Measurements from ENCODE around the gene REV3L. TPM values are rescaled to one million over a fixed set of nuclear protein-coding genes. Genes with fewer than 3 reads are reported as not detected.
A peak's percentile ranks its signal among the peaks of the same experiment; 100 is the strongest.
"Not testable (repeated sequence)": the region's sequence is repeated elsewhere in the genome, so short reads cannot be mapped to it uniquely, and the experiment has no call there.

REV3L gene
- total RNA-seq, 4 donors from 2014 or later = 38.9 to 50.4 (median 45.3) TPM

- Histone ChIP-seq H3K4me3 (no peak overlapping the region), H3K27me3 (no peaks in the 10 kb centered on the region), H3K4me1 (no peaks in the 10 kb centered on the region), H3K36me3 (no peaks in the 10 kb centered on the region), H3K27ac (replicated peaks in 1 of 4) (no peak overlapping the region), H3K9me3 (no peaks in the 10 kb centered on the region)
- no peak for DNase-seq (ENCODE audit: extremely low spot score)
- WGBS = 89% methylated on average over 2 of the region's 2 CpGs
- intact Hi-C loops (cut with DNase I) = no loop called here
- TF ChIP-seq EP300 (IDR thresholded peaks at IDR 0.05) (no peak), POLR2AphosphoS5 (IDR thresholded peaks at IDR 0.05) (no peak), CTCF (IDR thresholded peaks at IDR 0.05) (no peak), POLR2A (IDR thresholded peaks at IDR 0.05; ENCODE audit: low read depth) (no peak)
These were observed 32.2 kb upstream of the REV3L start for GRCh38 chr6:111515259-111515658.

GRCh38 chr6:111514531-111514930, 31.5 kb upstream of the REV3L start:
- H3K27me3 ChIP-seq; H3K36me3 ChIP-seq; H3K9me3 ChIP-seq; H3K4me3 ChIP-seq; intact Hi-C loops (cut with DNase I); H3K27ac ChIP-seq (replicated peaks in 1 of 4); DNase-seq (ENCODE audit: extremely low spot score); H3K4me1 ChIP-seq: not testable (repeated sequence)
- 98% methylated on average over 6 of the region's 6 CpGs for WGBS

- DNase-seq (ENCODE audit: extremely low spot score); H3K27ac ChIP-seq (replicated peaks in 1 of 4); H3K27me3 ChIP-seq; H3K4me3 ChIP-seq; intact Hi-C loops (cut with DNase I); H3K36me3 ChIP-seq; H3K9me3 ChIP-seq: not testable (repeated sequence)
- peaks cover 0 to 15% (median 8%) of the 10 kb centered on the region in 4 donors for H3K4me1 ChIP-seq
- WGBS = 60% methylated on average over 1 of the region's 5 CpGs
These were observed 24.2 kb upstream of the REV3L start for GRCh38 chr6:111507219-111507618.

GRCh38 chr6:111505498-111505897, 22.5 kb upstream of the REV3L start:
- peaks cover 0 to 15% (median 8%) of the 10 kb centered on the region in 4 donors for H3K4me1 ChIP-seq
- H3K9me3 ChIP-seq; H3K36me3 ChIP-seq; intact Hi-C loops (cut with DNase I); H3K27me3 ChIP-seq; H3K4me3 ChIP-seq; H3K27ac ChIP-seq (replicated peaks in 1 of 4); DNase-seq (ENCODE audit: extremely low spot score): not testable (repeated sequence)
- WGBS = 87% methylated on average over 1 of the region's 1 CpG

- peaks cover 0 to 15% (median 8%) of the 10 kb centered on the region in 4 donors for H3K4me1 ChIP-seq
- no peak for DNase-seq (ENCODE audit: extremely low spot score)
- H3K9me3 ChIP-seq = peaks cover 0 to 4% (median 0%) of the 10 kb centered on the region in 4 donors
- intact Hi-C loops (cut with DNase I) = no loop called here
- 16% methylated on average over 2 of the region's 2 CpGs for WGBS
- no peak for TF ChIP-seq CTCF (IDR thresholded peaks at IDR 0.05)
- no peak for TF ChIP-seq EP300 (IDR thresholded peaks at IDR 0.05)
- no peak for TF ChIP-seq POLR2A (IDR thresholded peaks at IDR 0.05; ENCODE audit: low read depth)
- no peak for TF ChIP-seq POLR2AphosphoS5 (IDR thresholded peaks at IDR 0.05)
- no peak overlapping the region for H3K4me3 ChIP-seq
- H3K27me3 ChIP-seq = no peaks in the 10 kb centered on the region
- peak overlapping the region in 3 of 4 donors; percentile 15 to 42 (median 17) for H3K27ac ChIP-seq (replicated peaks in 1 of 4)
- H3K36me3 ChIP-seq = peaks cover 0 to 8% (median 2%) of the 10 kb centered on the region in 4 donors
These were observed 20.6 kb upstream of the REV3L start for GRCh38 chr6:111503660-111504059.

GRCh38 chr6:111503194-111503593, 20.2 kb upstream of the REV3L start:
- no peak for DNase-seq (ENCODE audit: extremely low spot score)
- intact Hi-C loops (cut with DNase I) = no loop called here
- Histone ChIP-seq H3K36me3 (peaks cover 0 to 8% (median 2%) of the 10 kb centered on the region in 4 donors), H3K27me3 (no peaks in the 10 kb centered on the region), H3K4me3 (no peak overlapping the region), H3K4me1 (peaks cover 0 to 15% (median 8%) of the 10 kb centered on the region in 4 donors), H3K27ac (replicated peaks in 1 of 4) (peak overlapping the region in 2 of 4 donors; percentile 15 to 42), H3K9me3 (peaks cover 0 to 4% (median 0%) of the 10 kb centered on the region in 4 donors)
- 85% methylated on average over 1 of the region's 1 CpG for WGBS
- TF ChIP-seq POLR2A (IDR thresholded peaks at IDR 0.05; ENCODE audit: low read depth) (no peak), EP300 (IDR thresholded peaks at IDR 0.05) (no peak), POLR2AphosphoS5 (IDR thresholded peaks at IDR 0.05) (no peak)

- H3K36me3 ChIP-seq = peaks cover 0 to 3% (median 1%) of the 10 kb centered on the region in 4 donors
- peaks cover 0 to 15% (median 8%) of the 10 kb centered on the region in 4 donors for H3K4me1 ChIP-seq
- H3K27ac ChIP-seq (replicated peaks in 1 of 4) = no peak overlapping the region
- no peaks in the 10 kb centered on the region for H3K27me3 ChIP-seq
- H3K9me3 ChIP-seq = peaks cover 0 to 4% (median 0%) of the 10 kb centered on the region in 4 donors
- H3K4me3 ChIP-seq = no peak overlapping the region
- intact Hi-C loops (cut with DNase I) = no loop called here
- TF ChIP-seq CTCF (IDR thresholded peaks at IDR 0.05) = no peak
- TF ChIP-seq EP300 (IDR thresholded peaks at IDR 0.05) = no peak
- no peak for TF ChIP-seq POLR2A (IDR thresholded peaks at IDR 0.05; ENCODE audit: low read depth)
- no peak for TF ChIP-seq POLR2AphosphoS5 (IDR thresholded peaks at IDR 0.05)
- 96% methylated on average over 2 of the region's 2 CpGs for WGBS
- no peak for DNase-seq (ENCODE audit: extremely low spot score)
These were observed 19.1 kb upstream of the REV3L start for GRCh38 chr6:111502154-111502553.

Data from esophagus muscularis mucosa (tissue), 4 donors.